HG03354 (cell line): Measurements from ENCODE around the gene CDH4.
"Not testable (repeated sequence)": the region's sequence is repeated elsewhere in the genome, so short reads cannot be mapped to it uniquely, and the experiment has no call there.

ENCODE experiments used
- ATAC-seq: cut with Tn5 transposase; IDR thresholded peaks from one replicate; pipeline ENCODE4 v1.9.1; 2021; ENCODE audit warnings: mild to moderate bottlenecking; ENCODE audit not compliant: unreplicated experiment, poor library complexity, severe bottlenecking

The CDH4 gene

DNA sequence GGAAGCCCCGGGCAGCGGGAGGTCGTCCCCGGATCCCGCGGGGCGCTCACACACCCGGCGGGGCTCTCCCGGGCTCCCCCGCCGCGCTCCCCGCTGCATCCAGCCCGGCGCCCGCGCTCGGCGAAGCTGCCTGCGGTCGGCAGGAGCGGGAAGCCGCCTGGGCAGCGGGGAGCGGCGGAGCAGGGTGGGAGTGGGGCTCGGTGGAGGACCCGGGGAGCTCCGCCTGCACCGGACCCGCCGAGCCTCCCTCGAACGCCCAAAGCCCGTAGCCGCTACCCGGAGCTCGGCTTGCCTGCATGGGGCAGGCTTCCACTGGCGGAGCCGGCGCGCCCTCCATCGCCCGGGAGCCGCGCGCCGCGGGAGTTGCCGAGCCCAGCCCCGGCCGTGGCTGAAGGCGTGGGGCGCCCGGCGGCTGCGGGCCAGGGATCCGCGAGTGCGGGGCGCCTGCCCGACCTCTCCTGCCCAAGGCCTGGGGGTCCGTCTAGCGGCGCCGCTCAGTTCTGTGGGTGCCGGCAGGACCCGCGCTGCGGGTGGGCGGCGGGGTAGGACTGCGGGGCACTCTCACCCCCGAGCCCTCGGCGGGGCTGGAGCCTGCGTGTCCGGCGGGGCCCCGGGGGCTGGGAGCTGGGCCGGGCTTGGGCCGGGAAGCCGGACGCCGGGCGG, 671 bp downstream of the CDH4 start:
- no peak for ATAC-seq

DNA sequence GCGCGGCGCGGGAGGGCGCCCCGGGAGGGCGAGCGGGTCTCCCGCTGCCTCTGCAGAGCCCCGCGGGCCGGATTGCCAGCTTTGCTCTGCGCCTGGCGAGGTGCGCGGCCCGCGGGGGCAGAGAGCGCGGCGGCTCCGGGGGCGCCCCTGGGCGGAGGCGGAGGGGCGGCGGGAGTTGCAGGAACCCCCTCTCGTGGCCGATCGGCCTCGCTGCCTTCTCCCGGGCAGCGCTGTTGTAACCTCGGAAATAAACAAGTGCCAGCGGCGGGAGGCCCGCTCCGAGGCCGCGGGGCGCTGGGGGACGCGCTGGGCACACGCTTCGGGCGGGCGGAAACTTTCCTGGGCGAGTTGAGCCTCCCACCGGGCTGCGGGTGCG, 1.2 kb downstream of the CDH4 start:
- ATAC-seq, result no peak

DNA sequence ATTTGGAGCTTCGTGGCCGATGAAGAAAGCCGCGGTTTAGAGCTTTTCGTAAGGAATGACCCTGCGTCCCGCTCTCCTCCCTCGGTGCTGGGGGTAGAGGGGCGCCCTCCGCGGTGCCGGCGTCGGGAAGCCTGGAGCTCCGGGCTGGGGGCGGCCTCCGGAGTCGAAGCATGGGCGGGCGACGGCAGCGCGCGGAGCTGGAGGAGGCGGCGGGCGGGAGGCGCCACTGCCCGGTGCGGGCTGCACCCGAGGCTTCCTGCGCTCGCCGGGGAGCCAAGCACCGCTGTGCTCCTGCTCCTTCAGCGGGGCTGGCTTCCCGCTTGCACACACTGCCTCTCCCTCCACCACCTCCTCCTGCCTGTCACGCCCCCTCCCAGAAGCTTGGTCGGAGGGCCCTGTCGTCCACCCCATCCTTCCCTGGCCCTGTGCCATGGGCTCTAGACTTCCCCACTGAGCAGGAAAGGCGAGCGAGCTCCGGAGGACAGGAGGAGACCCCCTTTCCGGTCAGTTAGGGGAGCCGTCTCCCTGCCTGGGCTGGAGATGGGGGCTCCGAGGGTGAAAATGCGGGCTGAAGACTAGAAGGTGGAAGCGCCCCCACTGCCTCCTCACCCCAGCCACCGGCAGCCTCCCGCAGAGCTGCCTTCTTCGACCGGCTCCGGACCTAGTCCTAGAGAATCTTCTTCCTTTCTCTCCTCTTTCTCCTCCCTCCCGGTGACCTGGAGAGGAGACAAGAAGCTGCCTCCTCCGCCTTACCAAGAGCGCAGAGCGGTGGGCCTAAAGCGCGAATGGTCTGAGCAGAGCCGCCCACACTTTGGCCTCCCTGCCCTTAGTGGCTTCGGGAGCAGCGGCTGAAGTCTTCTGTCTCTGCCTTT, 1.8 kb downstream of the CDH4 start:
- ATAC-seq, result no peak

DNA sequence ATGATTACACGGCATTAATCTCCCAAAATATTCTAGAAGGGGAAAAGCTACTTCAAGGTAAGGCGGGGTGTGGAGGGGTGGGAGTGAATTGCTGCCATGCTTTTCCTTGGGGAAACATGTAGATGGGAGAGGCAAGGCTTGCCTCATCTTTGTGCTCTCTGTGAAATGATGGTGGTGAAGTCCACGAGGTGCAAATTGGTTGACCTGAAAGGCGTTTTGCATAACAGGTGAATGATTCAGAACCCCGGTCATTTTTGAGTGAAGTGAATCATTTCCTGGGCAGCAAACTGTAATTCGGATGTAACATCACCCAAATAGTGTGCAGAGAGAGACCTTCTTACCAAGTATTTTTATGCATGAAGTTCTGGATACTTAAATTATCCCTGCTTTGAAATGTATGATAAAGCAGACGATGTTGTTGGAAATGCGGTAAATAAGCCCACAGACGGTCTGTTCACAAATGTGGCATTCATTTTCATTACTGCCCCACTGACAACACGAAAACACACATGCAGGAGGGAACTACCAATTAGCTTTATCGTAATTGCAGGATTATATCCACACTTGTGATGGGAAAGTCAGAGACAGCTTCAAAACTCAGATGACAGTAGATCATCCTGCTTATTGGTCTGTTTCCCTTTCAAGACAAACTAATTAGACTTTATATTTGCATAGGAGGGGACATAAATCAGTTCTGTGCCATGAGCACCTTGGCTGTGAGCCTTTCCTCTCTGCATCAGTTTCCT, 3.0 kb downstream of the CDH4 start:
- ATAC-seq, result no peak

DNA sequence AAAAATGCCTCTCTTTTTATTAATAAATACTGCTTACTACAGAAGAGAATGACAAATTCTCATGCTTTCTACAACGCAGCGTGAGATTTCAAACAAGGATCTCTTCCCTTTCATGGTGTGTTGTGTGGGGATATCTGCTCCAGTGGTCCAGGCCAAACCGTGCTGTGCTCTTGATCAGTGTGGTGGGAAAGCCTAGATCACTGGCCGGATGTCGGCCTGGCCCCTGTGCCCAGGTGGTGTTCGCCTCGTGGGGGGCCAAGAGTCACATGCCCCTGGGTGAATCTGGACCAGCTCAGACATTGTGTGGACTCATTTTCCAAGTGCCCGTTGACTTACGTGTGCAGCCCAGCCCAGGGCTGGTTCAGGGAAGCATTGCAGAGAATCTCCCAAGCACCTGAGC, 4.3 kb downstream of the CDH4 start:
- no peak for ATAC-seq

DNA sequence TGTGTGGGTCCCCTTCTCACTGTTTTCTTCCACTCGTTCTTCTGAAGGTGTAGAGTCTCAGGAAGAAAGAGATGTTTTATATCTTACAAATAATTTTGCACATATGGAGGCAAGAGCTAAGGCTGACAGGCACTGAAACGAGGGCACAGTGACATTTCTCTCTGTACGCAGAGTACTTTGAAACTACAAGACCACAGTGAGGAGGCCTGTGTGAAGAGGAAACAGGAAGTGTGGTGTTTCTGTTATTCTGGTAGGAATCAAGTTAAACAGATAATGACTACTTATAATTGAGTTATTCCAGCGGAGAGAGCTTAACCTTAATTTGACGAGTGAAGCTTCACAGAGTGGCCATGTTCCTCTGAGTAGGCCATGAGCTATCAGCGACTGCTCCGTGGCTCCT, 4.8 kb downstream of the CDH4 start:
- ATAC-seq, result no peak

DNA sequence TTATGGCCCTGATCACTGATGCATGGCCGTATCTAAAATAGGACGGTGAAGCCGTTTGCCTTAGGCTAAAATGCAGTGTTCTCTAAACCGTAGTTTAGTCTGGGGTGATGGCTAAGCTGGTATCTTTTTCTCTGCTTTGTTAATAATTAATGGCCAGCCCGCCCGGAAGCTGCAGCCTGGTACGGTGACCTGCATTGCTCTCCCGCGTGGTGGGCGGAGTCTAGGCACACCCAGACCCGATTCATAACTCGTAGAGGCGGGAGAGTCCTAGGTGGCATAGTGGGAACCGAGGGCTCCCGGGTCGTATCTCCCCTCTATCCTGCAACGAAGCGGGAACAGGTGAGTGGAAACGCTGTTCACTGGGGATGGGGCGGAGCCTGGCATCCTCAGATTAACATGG, 5.5 kb downstream of the CDH4 start:
- no peak for ATAC-seq

DNA sequence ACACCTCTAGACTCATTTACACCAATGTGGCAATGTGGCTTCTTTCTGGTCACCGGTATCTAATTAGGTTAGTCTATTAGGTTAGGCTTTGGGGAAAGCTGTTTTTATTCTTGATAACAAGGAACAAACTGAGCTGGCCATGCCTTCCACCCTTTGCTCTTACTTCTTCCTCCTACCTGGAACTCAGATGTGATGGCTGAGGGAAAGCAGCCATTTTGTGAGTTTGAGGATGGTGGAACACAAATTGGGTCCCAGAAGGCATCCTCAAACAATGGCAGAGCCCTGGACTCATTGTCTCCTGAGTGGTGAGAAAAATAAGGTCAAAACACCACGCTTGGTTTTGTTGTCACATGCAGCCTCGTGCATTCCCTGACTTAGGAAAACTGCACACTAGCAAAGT, 7.7 kb downstream of the CDH4 start:
- no peak for ATAC-seq

DNA sequence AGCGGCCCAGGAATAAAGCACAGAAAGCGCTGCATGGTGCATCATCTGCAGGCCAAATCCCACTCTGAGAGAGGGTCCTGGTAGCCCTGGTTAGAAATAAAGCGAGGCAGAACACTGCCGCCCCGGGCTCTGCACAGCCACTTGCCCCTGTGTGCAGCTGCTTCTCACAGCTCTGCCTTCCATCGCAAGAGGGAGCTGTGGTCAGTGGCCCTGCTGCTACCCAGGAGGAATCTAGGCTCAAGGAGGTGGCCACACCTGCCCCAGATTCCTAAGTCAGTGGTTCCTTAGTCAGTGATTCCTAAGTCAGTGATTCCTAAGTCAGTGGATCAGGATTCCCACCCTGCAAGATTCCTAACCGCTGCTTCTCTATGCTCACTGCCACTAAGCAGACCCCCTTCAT, 8.8 kb downstream of the CDH4 start:
- no peak for ATAC-seq

DNA sequence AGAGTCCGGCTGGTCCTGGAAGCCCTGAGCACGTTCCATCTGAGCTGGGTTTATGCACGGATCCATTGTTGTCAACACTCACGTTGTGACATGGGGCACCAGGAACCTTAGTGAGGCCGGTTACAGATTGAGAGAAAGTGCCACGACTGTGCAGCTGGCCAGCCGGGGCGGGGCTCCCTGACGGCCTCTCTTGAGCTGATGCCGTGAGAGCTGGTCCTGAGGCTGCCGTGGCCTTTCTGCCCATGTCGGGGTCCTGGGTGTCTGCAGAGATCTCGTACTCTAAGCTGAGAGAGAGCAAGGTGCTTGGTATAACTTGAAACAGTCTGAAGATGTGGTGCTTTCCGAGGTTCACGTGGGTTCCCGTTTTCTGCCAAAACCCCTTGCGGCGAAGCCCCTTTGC, 10.0 kb downstream of the CDH4 start:
- ATAC-seq, result no peak

DNA sequence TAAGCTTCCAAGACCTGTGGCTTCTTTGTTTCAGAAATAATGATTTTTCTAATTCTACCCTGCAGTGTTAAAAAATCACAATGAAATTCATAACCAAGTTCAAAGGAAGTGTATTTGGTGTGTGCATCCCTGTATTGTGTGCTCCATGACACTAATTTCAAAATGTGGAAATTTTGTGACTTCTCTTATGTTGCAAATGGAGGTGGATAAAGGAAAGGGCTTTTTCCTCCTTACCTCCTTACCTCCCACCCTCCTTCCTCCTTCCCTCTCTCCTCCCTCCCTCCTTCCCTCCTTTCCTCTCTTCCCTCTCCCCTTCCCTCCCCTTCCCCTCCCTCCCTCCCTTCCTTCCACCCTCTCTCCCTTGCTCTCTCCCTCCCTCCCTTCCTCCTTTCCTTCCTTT, 10.5 kb downstream of the CDH4 start:
- ATAC-seq, result no peak

DNA sequence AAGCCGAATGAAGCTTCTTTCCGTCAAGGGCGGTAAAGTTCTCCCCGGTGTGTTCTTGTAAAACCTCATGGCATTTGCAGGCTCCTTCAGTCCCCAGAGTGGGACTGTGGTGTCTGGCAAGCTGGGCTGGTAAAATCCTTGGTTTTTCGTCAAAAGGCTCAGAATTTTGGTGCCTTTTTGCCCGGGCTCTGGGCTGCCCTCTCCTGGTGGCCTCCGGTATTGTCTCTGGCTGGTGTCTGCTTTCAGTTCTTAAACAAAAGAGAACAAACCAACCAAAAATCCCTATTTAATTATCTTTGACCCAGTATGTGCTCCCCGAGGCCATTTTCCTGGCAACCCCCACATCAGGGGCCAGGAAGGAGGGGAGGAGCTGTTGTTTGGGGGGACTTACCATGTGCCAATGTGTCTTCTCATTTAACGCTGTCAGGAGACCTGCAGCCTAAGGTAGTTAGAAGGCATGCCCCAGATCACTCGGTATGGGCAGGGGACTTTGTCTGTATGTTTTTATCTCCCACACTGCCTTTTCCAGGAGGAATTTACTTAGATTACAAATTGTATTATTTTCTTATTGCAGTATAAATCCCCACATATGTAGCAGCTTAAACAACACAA, 11.1 kb downstream of the CDH4 start:
- no peak for ATAC-seq

DNA sequence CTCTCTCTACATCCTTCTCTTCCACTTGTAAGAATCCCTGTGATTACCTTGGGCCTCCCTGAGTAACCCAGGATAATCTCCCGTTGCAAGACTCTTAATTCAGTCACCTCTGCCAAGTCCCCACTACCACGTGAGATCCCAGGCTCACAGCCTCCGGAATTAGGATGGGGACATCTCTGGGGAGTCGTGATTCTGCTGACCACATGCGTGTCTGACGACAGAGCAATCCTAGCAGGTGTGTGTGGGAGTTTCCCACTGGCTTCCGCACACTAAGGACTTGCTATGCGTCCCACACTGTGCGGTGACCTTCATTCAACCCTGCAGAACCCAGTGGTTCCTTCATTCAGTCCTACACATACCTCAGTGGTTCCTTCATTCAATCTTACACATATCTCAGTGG, 11.9 kb downstream of the CDH4 start:
- no peak for ATAC-seq

DNA sequence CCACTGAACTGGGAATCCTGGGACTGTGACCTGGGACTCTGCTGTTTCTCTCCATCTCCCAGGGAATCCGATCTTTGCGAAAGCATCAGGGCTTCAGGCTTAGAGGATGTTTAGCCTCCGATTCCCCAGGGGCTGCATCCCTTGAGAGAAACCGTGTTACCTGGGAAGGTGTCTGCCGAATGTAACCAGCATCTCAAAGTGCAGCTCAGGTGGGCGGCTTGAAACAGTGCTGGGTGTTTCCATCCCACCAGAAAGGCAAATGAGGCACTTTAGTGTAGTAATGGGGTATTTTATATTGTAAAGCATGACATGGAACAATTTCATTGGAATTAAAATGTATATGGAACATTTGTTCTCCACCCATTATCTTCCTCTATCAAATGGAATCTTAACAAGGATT, 15.2 kb downstream of the CDH4 start:
- no peak for ATAC-seq

DNA sequence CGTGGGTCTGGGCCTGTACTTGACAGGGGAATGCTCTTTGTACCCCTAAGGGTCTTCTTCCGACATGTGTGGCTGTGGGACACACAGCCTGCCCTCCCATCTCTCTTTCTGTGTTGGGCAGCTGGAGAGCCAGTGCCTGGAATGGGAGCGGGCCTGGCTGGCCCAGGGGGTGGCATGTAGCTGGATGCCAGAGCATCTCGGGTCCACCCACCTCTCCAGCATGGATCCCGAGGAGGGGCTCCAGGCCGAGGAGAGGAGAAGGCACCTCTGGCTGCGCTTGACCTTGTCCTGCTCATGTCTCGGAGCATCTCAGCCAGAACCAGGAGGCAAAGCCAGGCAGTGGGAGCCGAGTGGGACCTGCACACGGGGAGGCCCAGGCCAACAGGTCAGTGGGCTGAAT, 16.0 kb downstream of the CDH4 start:
- no peak for ATAC-seq

DNA sequence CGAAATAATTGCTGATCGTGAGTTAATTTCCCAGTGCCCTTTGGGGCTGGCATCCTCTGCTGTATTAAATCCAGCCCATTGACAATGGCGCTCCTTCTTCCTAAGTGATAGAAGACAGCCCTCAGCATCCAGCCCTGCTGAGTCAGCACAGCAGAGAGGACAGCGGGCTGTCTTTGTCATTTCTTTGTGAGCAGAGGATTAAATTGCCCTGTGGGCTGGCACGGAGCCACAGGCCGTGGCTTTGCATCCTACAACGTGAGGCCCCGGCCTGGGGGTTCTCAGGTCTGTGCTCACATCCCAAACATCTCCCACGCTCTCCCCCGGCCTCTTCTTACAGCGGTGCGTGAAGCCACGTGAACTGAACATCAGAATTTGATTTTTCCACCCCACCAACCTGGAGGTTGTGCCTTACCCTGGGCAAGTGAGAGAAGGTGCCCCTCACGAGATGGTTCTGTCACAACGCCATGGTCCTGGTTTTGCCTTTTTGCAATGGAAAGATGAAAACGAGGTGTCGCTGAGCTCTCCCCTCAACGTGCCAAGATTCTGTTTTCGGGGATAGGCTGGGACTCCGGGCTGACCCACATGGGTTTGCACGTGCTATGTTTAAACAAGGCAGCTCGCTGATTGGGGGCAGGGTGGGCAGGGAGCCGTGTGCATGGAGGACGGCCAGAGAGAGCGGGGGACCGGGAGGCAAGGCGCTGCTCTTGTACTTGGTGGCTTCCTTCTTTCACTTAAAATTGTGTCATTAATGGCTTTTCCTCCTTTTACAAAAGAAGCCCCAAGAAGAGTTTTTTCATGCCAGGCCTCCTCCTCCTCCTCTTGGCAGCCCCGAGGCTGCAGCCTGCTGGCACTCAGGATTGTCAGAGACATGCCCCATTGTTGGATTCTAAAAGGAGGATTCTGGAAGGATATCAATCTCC, 19.5 kb downstream of the CDH4 start:
- no peak for ATAC-seq

DNA sequence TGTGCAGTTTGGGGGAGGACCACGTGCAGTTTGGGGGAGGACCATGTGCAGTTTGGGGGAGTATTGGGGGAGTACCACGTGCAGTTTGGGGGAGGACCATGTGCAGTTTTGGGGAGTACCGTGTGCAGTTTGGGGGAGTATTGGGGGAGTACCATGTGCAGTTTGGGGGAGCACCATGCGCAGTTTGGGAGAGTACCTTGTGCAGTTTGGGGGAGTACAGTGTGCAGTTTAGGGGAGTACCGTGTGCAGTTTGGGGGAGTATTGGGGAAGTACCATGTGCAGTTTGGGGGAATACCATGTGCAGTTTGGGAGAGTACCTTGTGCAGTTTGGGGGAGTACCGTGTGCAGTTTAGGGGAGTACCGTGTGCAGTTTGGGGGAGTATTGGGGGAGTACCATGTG, 21.0 kb downstream of the CDH4 start:
- not testable (repeated sequence) for ATAC-seq

DNA sequence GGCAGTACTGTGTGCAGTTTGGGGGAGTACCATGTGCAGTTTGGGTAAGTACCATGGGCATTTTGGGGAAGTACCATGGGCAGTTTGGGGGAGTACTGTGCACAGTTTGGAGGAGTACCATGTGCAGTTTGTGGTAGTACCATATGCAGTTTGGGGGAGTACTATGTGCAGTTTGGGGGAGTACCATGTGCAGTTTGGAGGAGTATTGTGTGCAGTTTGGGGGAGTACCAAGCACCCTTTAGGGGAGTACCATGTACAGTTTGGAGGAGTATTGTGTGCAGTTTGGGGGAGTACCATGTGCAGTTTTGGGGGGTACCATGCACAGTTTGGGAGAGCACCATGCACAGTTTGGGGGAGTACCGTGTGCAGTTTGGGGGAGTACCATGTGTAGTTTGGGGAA, 21.6 kb downstream of the CDH4 start:
- ATAC-seq, result not testable (repeated sequence)

DNA sequence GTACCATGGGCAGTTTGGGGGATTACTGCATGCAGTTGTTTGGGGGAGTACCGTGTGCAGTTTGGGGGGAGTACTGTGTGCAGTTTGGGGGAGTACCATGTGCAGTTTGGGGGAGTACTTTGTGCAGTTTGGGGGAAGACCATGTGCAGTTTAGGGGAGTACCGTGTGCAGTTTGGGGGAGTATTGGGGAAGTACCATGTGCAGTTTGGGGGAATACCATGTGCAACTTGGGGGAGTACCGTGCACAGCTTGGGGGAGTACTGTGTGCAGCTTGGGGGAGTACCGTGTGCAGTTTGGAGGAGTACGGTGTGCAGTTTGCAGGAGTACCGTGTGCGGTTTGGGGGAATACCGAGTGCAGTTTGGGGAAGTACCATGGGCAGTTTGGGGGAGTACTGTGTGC, 22.3 kb downstream of the CDH4 start:
- no peak for ATAC-seq
